Loucy (cell line): ENCODE data around the gene TXNRD2.

Source experiments
- H2AFZ ChIP-seq: fragments of 200-600 bp; sonication (generic); 2 replicates; pipeline ENCODE4 v1.6.0; 2016; ENCODE audit warnings: antibody characterized with exemption, mild to moderate bottlenecking, low read length, moderate library complexity
- H3F3A ChIP-seq: fragments of 200-600 bp; 2 replicates; pipeline ENCODE4 v1.6.0; 2016; ENCODE audit warnings: antibody characterized with exemption, low read depth, mild to moderate bottlenecking
- H3K27me3 ChIP-seq: fragments of 200-600 bp; sonication (generic); 2 replicates; pipeline ENCODE4 v1.6.1; 2014; ENCODE audit warnings: low read length, mild to moderate bottlenecking; ENCODE audit not compliant: insufficient read depth, poor library complexity, severe bottlenecking
- H3K36me3 ChIP-seq: fragments of 200-600 bp; sonication (generic); 2 replicates; pipeline ENCODE4 v1.6.1; 2016; ENCODE audit warnings: low read length; ENCODE audit not compliant: insufficient read depth
- H3K4me1 ChIP-seq: fragments of 200-600 bp; sonication (generic); 2 replicates; pipeline ENCODE4 v1.5.1; 2014; ENCODE audit warnings: low read length, mild to moderate bottlenecking; ENCODE audit not compliant: insufficient read depth, poor library complexity, severe bottlenecking
- H3K4me2 ChIP-seq: fragments of 200-600 bp; sonication (generic); 2 replicates; pipeline ENCODE4 v1.6.0; 2014; ENCODE audit warnings: antibody characterized with exemption, low read length, low read depth, mild to moderate bottlenecking; ENCODE audit not compliant: poor library complexity, severe bottlenecking
- H3K4me3 ChIP-seq: fragments of 200-600 bp; sonication (generic); 2 replicates; pipeline ENCODE4 v1.5.1; 2014; ENCODE audit warnings: low read length, mild to moderate bottlenecking, mixed read lengths; ENCODE audit not compliant: poor library complexity, severe bottlenecking
- H3K79me2 ChIP-seq: fragments of 200-600 bp; sonication (generic); 2 replicates; pipeline ENCODE4 v1.6.1; 2014; ENCODE audit warnings: low read length; ENCODE audit not compliant: insufficient read depth
- H3K9ac ChIP-seq: fragments of 200-600 bp; sonication (generic); 2 replicates; pipeline ENCODE4 v1.6.0; 2014; ENCODE audit warnings: mild to moderate bottlenecking, low read depth, low read length, moderate library complexity; ENCODE audit not compliant: poor library complexity, severe bottlenecking
- H3K9me2 ChIP-seq: fragments of 200-600 bp; sonication (generic); replicated peaks from 2 replicates; pipeline ENCODE4 v1.6.1; 2016; ENCODE audit warnings: low read depth, low read length, mixed read lengths
- H3K9me3 ChIP-seq: fragments of 200-600 bp; sonication (generic); 2 replicates; pipeline ENCODE4 v1.6.1; 2014; ENCODE audit warnings: mild to moderate bottlenecking, antibody characterized with exemption, low read length, low read depth; ENCODE audit not compliant: insufficient read depth
- H4K20me1 ChIP-seq: fragments of 200-600 bp; sonication (generic); 2 replicates; pipeline ENCODE4 v1.6.0; 2014; ENCODE audit warnings: antibody characterized with exemption, low read length, mild to moderate bottlenecking; ENCODE audit not compliant: insufficient read depth, poor library complexity, severe bottlenecking
- CTCF ChIP-seq: fragments of 200-600 bp; sonication (generic); conservative IDR thresholded peaks from 2 replicates; pipeline ENCODE4 v1.5.1; 2014; ENCODE audit warnings: mild to moderate bottlenecking, antibody characterized with exemption, low read length
- EZH2phosphoT487 ChIP-seq: fragments of 200-600 bp; IDR thresholded peaks from 2 replicates; pipeline ENCODE4 v1.6.1; 2018; ENCODE audit warnings: antibody characterized with exemption, mild to moderate bottlenecking, moderate library complexity, borderline replicate concordance

TXNRD2 gene

GRCh38 chr22:19903513-19903912, 38.1 kb downstream of the TXNRD2 start:
- no peaks in the 10 kb centered on the region for H4K20me1 ChIP-seq
- no peaks in the 10 kb centered on the region for H3K27me3 ChIP-seq
- H2AFZ ChIP-seq, result no peak overlapping the region
- no peaks in the 10 kb centered on the region for H3K4me1 ChIP-seq
- TF ChIP-seq EZH2phosphoT487, result no peak
- H3K9me2 ChIP-seq, result no peaks in the 10 kb centered on the region
- H3K36me3 ChIP-seq, result no peaks in the 10 kb centered on the region
- H3K4me2 ChIP-seq, result no peak overlapping the region
- H3F3A ChIP-seq, result no peaks in the 10 kb centered on the region
- no peak overlapping the region for H3K9ac ChIP-seq
- H3K79me2 ChIP-seq, result no peaks in the 10 kb centered on the region
- no peak overlapping the region for H3K4me3 ChIP-seq
- no peaks in the 10 kb centered on the region for H3K9me3 ChIP-seq

- H2AFZ ChIP-seq, result no peak overlapping the region
- TF ChIP-seq EZH2phosphoT487 (no peak), CTCF (no peak)
- H3F3A ChIP-seq, result no peaks in the 10 kb centered on the region
- H3K79me2 ChIP-seq, result no peaks in the 10 kb centered on the region
- no peaks in the 10 kb centered on the region for H3K9me2 ChIP-seq
- H3K4me3 ChIP-seq, result no peak overlapping the region
- H3K9me3 ChIP-seq, result no peaks in the 10 kb centered on the region
- no peak overlapping the region for H3K9ac ChIP-seq
- no peaks in the 10 kb centered on the region for H3K4me1 ChIP-seq
- no peaks in the 10 kb centered on the region for H3K36me3 ChIP-seq
- no peaks in the 10 kb centered on the region for H3K27me3 ChIP-seq
- no peaks in the 10 kb centered on the region for H4K20me1 ChIP-seq
- no peak overlapping the region for H3K4me2 ChIP-seq
These were observed 38.6 kb downstream of the TXNRD2 start for GRCh38 chr22:19903031-19903430.

- no peak overlapping the region for H3K4me3 ChIP-seq
- peaks cover 2% of the 10 kb centered on the region for H3K4me1 ChIP-seq
- H3K36me3 ChIP-seq, result no peaks in the 10 kb centered on the region
- no peak for TF ChIP-seq CTCF
- no peak for TF ChIP-seq EZH2phosphoT487
- H3K9ac ChIP-seq, result peak overlapping the region; percentile 2
- H3K4me2 ChIP-seq, result no peak overlapping the region
- H3K9me2 ChIP-seq, result no peaks in the 10 kb centered on the region
- no peak overlapping the region for H2AFZ ChIP-seq
- no peaks in the 10 kb centered on the region for H3K79me2 ChIP-seq
- H3K27me3 ChIP-seq, result no peaks in the 10 kb centered on the region
- no peaks in the 10 kb centered on the region for H3K9me3 ChIP-seq
- no peaks in the 10 kb centered on the region for H4K20me1 ChIP-seq
- no peaks in the 10 kb centered on the region for H3F3A ChIP-seq
These were observed 39.3 kb downstream of the TXNRD2 start for GRCh38 chr22:19902245-19902715.

- peaks cover 8% of the 10 kb centered on the region for H3K4me1 ChIP-seq
- no peaks in the 10 kb centered on the region for H3K36me3 ChIP-seq
- no peaks in the 10 kb centered on the region for H3K27me3 ChIP-seq
- H2AFZ ChIP-seq, result no peak overlapping the region
- no peak for TF ChIP-seq EZH2phosphoT487
- no peak for TF ChIP-seq CTCF
- no peaks in the 10 kb centered on the region for H3K9me2 ChIP-seq
- no peaks in the 10 kb centered on the region for H3K79me2 ChIP-seq
- H3K9ac ChIP-seq, result peak overlapping the region; percentile 2
- no peak overlapping the region for H3K4me3 ChIP-seq
- no peaks in the 10 kb centered on the region for H3K9me3 ChIP-seq
- no peak overlapping the region for H3K4me2 ChIP-seq
- no peaks in the 10 kb centered on the region for H3F3A ChIP-seq
- H4K20me1 ChIP-seq, result no peaks in the 10 kb centered on the region
These were observed 39.9 kb downstream of the TXNRD2 start for GRCh38 chr22:19901577-19902244.
